Measurements from ENCODE around the gene FXR1.
A peak's percentile ranks its signal among the peaks of the same experiment; 100 is the strongest.
"Not testable (repeated sequence)": the region's sequence is repeated elsewhere in the genome, so short reads cannot be mapped to it uniquely, and the experiment has no call there.

FXR1 gene

GRCh38 chr3:180934638-180935037 is 22.2 kb downstream of the FXR1 start:
- DNase-seq (ENCODE audit: low read depth): no peak

- DNase-seq (ENCODE audit: low read depth): no peak
These were observed 28.4 kb downstream of the FXR1 start for GRCh38 chr3:180940826-180941225.

GRCh38 chr3:180947761-180948390 is 35.4 kb downstream of the FXR1 start:
- no peak for DNase-seq (ENCODE audit: low read depth)

- DNase-seq (ENCODE audit: low read depth): no peak
These were observed 47.2 kb downstream of the FXR1 start for GRCh38 chr3:180959691-180960090.

- no peak for DNase-seq (ENCODE audit: low read depth)
These were observed 48.6 kb downstream of the FXR1 start for GRCh38 chr3:180961087-180961486.

GRCh38 chr3:180961552-180961951 is 49.1 kb downstream of the FXR1 start:
- DNase-seq (ENCODE audit: low read depth): no peak

- no peak for DNase-seq (ENCODE audit: low read depth)
These were observed 50.1 kb downstream of the FXR1 start for GRCh38 chr3:180962530-180962929.

GRCh38 chr3:180970931-180971330 is 58.5 kb downstream of the FXR1 start:
- no peak for DNase-seq (ENCODE audit: low read depth)

- no peak for DNase-seq (ENCODE audit: low read depth)
These were observed 61.1 kb downstream of the FXR1 start for GRCh38 chr3:180973543-180973942.

GRCh38 chr3:180974286-180974685 is 61.8 kb downstream of the FXR1 start:
- no peak for DNase-seq (ENCODE audit: low read depth)

GRCh38 chr3:180977498-180977897 is 65.0 kb downstream of the FXR1 start:
- DNase-seq (ENCODE audit: low read depth): no peak

GRCh38 chr3:180979961-180980360 is 67.5 kb downstream of the FXR1 start:
- no peak for DNase-seq (ENCODE audit: low read depth)

GRCh38 chr3:180980611-180981010 is 68.1 kb downstream of the FXR1 start:
- no peak for DNase-seq (ENCODE audit: low read depth)

GRCh38 chr3:180981912-180982311 is 69.4 kb downstream of the FXR1 start:
- no peak for DNase-seq (ENCODE audit: low read depth)

- no peak for DNase-seq (ENCODE audit: low read depth)
These were observed 70.7 kb downstream of the FXR1 start for GRCh38 chr3:180983136-180983535.

- DNase-seq (ENCODE audit: low read depth): not testable (repeated sequence)
These were observed 73.9 kb downstream of the FXR1 start for GRCh38 chr3:180986366-180986765.

GRCh38 chr3:180987344-180987743 is 74.9 kb downstream of the FXR1 start:
- DNase-seq (ENCODE audit: low read depth): no peak

- peak; percentile 85 for DNase-seq (ENCODE audit: low read depth)
These were observed 77.1 kb downstream of the FXR1 start, which contains the start of gene DNAJC19 for GRCh38 chr3:180989291-180990163. Gene DNAJC19, minus strand, starts transcription at chr3:180989736. Its CDS starts 134 bp downstream, at chr3:180989602.

GRCh38 chr3:180990505-180990904 is 78.0 kb downstream of the FXR1 start:
- no peak for DNase-seq (ENCODE audit: low read depth)

- DNase-seq (ENCODE audit: low read depth): no peak
These were observed 84.0 kb downstream of the FXR1 start for GRCh38 chr3:180996415-180996932.

- DNase-seq (ENCODE audit: low read depth): not testable (repeated sequence)
These were observed 89.9 kb downstream of the FXR1 start for GRCh38 chr3:181002331-181002730.

- not testable (repeated sequence) for DNase-seq (ENCODE audit: low read depth)
These were observed 91.0 kb downstream of the FXR1 start for GRCh38 chr3:181003469-181003868.

- no peak for DNase-seq (ENCODE audit: low read depth)
These were observed 94.1 kb downstream of the FXR1 start for GRCh38 chr3:181006541-181006940.

Measured in activated gamma-delta T cell treated with anti-CD3 and anti-CD28 coated beads, Interleukin-2, amount 50 U/mL, for 16 hours (primary cell).